ENCODE data around the gene EBP.
"Not testable (repeated sequence)": the region's sequence is repeated elsewhere in the genome, so short reads cannot be mapped to it uniquely, and the experiment has no call there.

Gene EBP

DNA sequence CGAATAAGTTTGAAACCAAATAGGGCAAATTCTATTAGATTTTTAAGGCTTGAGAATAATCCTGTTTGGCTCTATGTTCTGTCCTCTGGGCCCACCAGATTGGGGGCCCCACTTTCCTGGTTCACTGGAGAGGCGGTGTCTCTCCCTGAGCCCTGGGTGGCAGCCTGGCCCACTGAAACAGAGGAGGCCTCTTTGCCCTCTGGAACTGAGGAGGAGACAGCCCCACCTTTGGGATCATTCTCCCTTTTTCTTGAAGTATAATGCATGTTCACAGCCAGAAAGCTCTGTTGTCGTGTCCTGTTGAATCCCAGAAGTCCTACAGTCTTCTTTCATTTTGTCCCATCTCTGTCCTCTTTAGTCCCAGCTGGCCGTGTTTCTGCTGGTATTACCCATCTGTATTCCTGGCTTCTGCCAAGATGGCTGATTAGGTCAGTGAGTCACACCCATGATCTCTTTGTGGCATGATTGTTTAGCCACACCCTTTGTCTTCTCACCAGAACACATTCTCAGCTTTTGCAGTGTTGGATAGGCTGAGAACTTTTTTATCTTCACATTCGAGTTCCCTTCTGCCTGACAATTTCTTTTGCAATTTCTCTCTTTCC, 9.9 kb downstream of the EBP start:
- DNase-seq, result peak; percentile 55

- no peak for DNase-seq
Measured at GRCh38 chrX:48532161-48532560, 10.6 kb downstream of the EBP start.

DNA sequence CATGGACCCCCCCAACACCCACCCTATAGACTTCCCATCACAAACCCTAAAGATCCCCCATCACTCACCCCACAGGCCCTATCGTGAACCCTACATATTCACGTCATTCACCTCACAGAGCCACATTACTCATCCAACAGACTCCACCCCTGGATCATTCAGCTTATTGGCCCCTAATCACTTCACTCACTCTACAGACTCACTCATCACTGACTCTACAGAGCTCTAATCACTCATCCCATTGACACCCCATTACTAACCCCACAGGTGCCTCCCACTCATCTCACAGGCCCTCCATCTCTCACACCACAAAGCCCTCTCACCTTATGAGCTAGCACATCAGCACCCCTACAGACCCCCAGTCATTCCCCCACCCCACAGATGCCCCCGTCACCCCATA, 11.6 kb downstream of the EBP start:
- no peak for DNase-seq

- no peak for DNase-seq
Measured at GRCh38 chrX:48538641-48539344, 17.2 kb downstream of the EBP start.

- DNase-seq, result peak; percentile 98
Measured at GRCh38 chrX:48539345-48540027, 17.9 kb downstream of the EBP start, which contains the start of gene TBC1D25. TSS of gene TBC1D25 (plus strand) at chrX:48539714. CDS start at chrX:48539798, 84 bp downstream.

GRCh38 chrX:48540028-48540375, 18.4 kb downstream of the EBP start:
- DNase-seq, result peak; percentile 64

DNA sequence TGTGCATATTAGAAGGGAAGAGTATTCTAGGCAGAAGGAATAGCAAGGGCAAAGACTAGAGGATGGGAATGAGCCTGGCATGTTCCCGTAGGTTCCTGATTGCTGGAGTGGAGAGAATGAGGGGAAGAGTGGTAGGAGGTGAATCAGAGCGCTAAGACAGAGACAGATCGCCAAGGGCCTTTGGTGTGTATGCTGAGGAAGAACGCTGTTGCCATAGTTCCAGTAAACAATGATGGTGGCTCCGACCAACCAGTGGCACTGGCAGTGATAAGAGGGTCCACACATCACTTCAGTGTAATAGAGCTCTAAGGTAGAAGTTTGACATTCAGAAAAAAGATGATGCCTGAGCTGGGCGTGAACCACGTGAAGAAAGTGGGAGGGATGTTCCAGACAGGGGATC, 18.9 kb downstream of the EBP start:
- no peak for DNase-seq

DNA sequence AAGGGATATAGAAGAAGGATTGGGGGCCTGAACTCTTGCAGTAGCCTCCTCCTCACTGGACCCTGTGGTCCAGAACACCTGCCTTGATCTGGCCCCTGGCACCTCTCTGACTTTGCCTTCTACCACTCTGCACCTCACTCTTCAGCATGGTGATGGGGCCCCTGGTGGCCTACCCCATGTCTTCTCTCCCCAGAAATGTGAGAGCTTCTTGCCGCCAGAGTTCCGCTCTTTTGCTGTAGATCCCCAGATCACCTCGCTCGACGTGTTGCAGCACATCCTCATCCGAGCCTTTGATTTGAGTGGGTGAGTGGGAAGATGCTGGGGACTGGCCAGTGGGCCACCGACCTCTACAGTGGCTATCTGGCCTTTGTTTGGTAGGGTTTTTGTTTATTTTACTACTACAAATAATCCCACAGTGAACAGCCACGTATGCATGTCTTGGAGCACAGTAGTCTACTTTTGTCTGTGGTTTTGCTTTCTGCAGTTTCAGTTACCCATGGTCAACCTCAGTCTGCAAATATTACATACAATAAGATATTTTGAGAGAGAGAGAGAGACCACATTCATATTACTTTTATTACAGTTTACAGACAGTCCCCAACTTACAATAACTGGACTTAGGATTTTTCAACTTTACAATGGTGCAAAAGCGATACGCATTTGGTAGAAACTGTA, 19.7 kb downstream of the EBP start:
- DNase-seq, result no peak

DNA sequence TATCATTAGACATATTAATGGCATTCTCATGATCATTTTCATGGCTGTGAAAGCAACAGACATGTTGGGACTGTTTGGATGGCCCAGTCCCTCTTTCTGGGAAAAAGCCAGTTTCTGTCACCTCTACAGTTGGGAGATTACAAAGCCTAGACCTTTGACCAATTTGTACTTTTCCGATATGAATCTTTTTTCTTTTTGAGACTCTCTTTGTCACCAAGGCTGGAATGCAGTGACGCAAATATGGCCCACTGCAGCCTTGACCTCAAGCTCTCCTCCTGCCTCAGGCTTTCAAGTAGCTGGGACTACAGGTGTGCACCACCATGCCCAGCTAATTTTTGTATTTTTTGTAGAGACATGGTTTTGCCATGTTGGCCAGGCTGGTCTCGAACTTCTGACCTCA, 27.3 kb downstream of the EBP start:
- no peak for DNase-seq

DNA sequence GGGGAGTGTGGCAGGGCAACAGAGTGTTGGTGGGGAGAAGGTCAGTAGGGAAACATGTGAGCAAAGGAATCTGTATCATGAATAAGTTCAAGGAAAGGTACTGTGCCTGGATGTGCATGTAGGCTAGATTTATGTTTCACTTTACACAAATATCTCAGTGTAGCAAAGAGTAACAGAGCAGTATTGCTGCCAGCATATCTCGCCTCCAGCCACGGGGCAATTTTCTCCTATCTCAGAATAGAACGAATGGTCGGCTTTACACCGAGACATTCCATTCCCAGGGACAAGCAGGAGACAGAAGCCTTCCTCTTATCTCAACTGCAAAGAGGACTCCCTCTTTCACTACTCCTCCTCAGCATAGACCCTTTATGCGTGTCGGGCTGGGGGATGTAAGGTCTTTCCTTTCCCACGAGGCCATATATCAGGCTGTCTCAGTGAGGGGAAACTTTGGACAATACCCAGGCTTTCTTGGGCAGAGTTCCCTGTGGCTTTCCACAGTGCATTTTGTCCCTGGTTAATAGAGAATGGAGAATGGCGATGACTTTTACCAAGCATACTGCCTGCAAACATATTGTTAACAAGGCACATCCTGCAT, 34.2 kb downstream of the EBP start:
- not testable (repeated sequence) for DNase-seq

DNA sequence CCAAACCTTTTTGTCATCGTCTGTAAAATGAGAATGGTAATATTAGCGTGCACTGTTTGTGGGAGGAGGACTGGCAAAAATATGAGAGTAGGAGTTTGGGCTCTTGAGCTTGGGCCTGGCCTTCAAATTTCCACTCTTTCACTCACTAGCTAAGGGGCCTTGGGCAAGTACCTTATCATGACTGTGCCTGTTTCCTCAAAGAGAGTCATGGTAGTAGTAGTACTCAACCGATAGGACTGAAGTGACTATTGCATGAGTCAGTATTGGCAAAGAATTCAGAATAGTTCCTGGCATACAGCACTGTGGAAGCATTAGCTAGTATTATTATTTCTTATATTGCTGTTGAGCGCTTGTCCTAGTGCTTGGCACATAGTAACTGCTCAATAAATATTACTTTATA, 36.7 kb downstream of the EBP start:
- DNase-seq, result peak; percentile 67

DNA sequence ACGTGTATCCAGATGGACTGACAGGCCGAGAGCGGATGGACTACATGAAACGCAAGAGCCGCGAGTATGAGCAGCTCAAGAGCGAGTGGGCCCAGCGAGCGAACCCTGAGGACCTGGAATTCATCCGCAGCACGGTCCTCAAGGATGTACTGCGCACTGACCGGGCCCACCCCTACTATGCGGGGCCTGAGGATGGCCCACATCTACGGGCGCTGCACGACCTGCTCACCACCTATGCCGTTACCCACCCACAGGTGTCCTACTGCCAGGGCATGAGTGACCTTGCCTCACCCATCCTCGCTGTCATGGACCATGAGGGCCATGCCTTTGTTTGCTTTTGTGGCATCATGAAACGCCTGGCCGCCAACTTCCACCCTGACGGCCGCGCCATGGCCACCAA, 38.0 kb downstream of the EBP start:
- no peak for DNase-seq

GRCh38 chrX:48560056-48560455, 38.4 kb downstream of the EBP start:
- DNase-seq, result no peak

- DNase-seq, result no peak
Measured at GRCh38 chrX:48560681-48561080, 39.1 kb downstream of the EBP start.

GRCh38 chrX:48569958-48570357, 48.4 kb downstream of the EBP start:
- peak; percentile 89 for DNase-seq

- DNase-seq, result no peak
Measured at GRCh38 chrX:48573690-48574269, 52.2 kb downstream of the EBP start.

DNA sequence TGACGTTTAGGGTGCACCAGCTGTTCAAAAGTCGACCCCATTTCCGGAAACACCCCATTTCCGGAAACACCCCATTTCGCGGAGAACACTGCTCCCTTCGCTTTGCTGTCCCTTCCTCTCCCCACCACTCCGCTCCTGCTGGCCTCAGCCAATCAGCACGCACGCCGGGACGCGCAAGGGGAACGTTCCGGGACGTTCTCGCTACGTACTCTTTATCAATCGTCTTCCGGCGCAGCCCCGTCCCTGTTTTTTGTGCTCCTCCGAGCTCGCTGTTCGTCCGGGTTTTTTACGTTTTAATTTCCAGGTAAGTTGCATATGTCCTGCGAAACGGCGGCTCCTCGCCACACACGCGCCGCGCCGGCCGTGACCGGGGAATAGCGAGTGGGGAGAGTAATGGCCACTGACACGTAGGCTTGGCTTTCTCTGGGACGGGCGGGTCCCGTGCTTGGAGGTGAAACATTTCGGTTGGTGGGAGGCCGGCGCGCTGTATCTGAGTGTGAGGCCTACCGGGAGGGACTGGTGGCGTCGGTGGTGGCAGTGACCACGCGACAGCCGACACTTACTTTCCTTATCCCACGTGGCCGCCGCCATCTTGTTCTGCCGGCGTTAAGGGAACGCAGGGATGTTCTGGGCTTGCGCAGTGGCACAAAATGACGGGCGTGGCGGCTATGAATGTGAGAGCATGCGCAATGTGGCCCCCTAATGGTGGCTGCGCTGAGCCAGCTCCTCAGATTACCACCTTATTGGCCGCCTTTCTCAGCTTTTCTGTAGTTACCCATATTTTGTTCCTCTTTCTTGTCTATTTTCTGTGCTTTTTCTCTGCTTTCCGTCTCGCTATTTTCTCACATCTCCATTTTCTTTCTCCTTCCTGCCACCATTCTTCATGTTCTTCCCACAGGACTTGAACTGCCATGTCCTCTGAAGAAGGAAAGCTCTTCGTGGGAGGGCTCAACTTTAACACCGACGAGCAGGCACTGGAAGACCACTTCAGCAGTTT, 53.0 kb downstream of the EBP start, which contains the start of gene RBM3:
TSS of gene RBM3 (plus strand) at position 215 of the 997 bp plus-strand sequence. CDS start at position 912, 697 bp downstream.
- DNase-seq, result peak; percentile 96

DNA sequence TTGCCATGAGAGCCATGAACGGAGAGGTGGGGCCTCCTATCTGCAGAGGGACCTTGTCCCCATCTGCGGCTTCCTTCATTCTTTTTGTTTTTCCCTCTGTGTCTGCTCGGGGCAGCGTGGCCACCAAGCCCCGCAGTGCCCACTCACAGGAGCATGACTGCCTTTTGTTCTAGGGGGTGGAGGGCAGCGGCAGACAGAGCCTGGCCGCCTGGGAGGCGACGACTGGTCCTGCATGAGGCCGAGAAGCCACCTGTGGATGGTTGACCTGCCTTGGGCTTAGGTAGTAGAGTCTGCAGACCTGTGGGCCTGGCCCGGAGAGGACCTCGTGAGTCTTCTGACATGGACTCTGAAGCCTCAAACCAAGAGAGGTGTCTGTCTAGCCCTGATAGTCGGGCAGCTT, 54.0 kb downstream of the EBP start:
- no peak for DNase-seq

DNA sequence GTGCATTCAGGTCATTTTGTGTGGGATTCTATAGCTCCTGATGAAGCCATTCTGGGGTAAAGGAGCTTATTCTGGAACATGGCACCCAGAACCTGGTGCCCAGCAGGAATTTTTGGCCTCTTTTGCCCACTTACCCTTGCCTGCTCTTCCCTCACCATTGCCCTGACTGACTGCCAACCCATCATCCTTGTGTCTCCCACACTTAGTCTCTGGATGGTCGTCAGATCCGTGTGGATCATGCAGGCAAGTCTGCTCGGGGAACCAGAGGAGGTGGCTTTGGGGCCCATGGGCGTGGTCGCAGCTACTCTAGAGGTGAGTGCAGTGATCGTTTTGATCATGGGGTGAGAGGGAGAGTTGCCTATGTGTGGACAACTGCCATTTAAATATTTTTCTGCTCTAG, 54.5 kb downstream of the EBP start:
- no peak for DNase-seq

All from activated CD4-positive, alpha-beta T cell treated with anti-CD3 and anti-CD28 coated beads, Interleukin-10, Interleukin-2, amounts not matched to agents 100 ng/mL and 50 ng/mL, durations not matched to agents 16 hours and 8 hours (primary cell).